ENCODE results near the gene ENGASE. TPM values are rescaled to one million over a fixed set of nuclear protein-coding genes. Genes with fewer than 3 reads are reported as not detected.

ENGASE gene
- total RNA-seq, 2 donors from 2014 or later = 50.0 to 75.9 TPM

GRCh38 chr17:79083191-79083971 lies 8.8 kb downstream of the ENGASE start:
- Histone ChIP-seq H3K9me3 (no peaks in the 10 kb centered on the region), H3K4me1 (ENCODE audit: control insufficient read depth in 1 of 2, low read depth in 2 of 2) (no peaks in the 10 kb centered on the region), H3K4me3 (no peak overlapping the region), H3K27me3 (replicated peaks; ENCODE audit: insufficient read depth) (no peaks in the 10 kb centered on the region), H3K36me3 (peaks cover 63% of the 10 kb centered on the region), H3K27ac (no peak overlapping the region)
- DNase-seq (ENCODE audit: low spot score) (no peak), ATAC-seq (ENCODE audit: insufficient number of reproducible peaks, low FRiP score, low read depth) (no peak)
- TF ChIP-seq CTCF (IDR thresholded peaks at IDR 0.05) = no peak

DNA sequence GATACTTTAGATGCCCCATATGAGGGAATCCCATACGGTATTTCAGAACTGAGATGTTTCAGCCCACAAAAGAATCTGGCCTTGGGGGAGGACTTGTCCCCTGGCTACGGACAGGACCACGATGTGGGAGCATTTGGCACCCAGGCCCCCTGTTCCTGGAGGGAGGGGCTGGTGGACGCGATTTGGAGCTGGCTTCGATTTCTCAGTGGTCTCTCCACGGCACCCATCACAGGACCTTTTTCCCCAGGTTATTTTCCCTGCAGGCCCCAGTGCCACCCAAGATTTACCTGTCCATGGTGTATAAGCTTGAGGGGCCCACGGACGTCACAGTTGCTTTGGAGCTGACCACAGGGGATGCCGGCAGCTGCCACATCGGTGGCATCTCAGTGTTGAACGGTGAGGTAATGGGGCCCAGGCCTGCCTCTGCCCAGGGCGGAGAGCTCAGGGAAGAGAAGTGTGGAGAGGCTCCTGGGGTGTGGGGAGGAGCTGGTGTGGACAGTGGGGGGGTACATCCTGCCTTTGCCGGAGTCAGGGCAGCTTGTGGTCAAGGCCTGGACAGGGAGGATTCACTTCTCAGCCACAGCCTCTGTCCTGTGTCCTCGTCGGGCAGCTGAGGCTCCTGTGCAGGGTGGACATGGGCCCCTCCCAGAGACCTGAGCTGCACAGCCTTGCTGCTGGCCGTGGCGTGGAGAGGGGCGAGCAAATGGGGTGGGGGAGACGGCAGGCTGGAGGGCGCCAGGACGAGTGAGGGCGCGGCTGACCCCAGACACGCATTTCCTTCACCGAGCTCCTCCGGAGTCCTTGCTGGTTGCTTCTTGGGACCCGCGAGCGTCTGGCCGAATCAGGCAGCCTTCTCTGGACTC lies 9.9 kb downstream of the ENGASE start:
- no peaks in the 10 kb centered on the region for H3K9me3 ChIP-seq
- no peak for TF ChIP-seq CTCF (IDR thresholded peaks at IDR 0.05)
- H3K4me1 ChIP-seq (ENCODE audit: control insufficient read depth in 1 of 2, low read depth in 2 of 2) = no peaks in the 10 kb centered on the region
- H3K27me3 ChIP-seq (replicated peaks; ENCODE audit: insufficient read depth) = no peaks in the 10 kb centered on the region
- no peak overlapping the region for H3K4me3 ChIP-seq
- ATAC-seq (ENCODE audit: insufficient number of reproducible peaks, low FRiP score, low read depth) (no peak), DNase-seq (ENCODE audit: low spot score) (no peak)
- H3K27ac ChIP-seq = no peak overlapping the region
- peaks cover 54% of the 10 kb centered on the region for H3K36me3 ChIP-seq

DNA sequence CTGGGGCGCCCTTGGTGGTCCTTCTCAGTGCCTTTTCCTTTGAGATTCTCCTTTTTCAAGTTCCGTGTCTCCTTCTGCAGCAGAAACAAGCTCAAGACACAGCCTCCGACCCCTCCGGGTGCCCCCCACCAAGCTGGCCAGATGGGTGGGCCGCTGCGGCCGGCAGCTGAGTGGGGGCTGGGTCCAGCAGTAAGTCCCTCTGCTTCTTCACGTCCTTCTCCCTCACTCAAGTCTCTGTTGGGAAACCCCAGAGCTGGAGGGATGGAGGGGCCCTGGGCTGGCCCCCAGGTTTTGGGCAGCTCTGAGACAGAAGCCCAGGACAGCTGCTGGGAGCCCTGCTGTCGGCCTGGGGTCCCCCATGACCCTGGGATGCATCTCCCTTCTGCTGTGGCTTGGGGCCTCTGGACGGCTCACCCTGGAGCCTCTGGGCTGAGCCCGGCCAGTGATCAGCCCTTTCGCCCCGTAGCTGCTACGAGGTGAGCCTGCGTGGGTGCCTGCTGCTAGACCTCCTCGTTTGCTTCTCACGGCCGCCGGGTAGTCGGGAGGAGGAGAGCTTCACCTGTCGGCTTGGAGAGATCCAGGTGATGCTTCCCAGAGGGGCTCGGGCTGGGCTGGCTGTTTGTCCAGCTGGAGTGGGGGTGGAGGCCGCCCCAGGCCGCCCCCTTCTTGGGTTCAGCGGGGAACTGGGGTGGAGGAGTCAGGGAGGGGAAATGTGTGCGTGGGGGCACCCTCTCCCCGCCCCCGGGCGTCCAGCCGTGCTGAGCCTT lies 10.7 kb downstream of the ENGASE start:
- H3K4me3 ChIP-seq = no peak overlapping the region
- no peak for TF ChIP-seq CTCF (IDR thresholded peaks at IDR 0.05)
- H3K9me3 ChIP-seq = no peaks in the 10 kb centered on the region
- no peaks in the 10 kb centered on the region for H3K27me3 ChIP-seq (replicated peaks; ENCODE audit: insufficient read depth)
- ATAC-seq (ENCODE audit: insufficient number of reproducible peaks, low FRiP score, low read depth) (no peak), DNase-seq (ENCODE audit: low spot score) (no peak)
- peaks cover 45% of the 10 kb centered on the region for H3K36me3 ChIP-seq
- no peak overlapping the region for H3K27ac ChIP-seq
- peaks cover 0 to 8% of the 10 kb centered on the region in 2 donors for H3K4me1 ChIP-seq (ENCODE audit: control insufficient read depth in 1 of 2, low read depth in 2 of 2)

GRCh38 chr17:79085921-79086551 lies 11.4 kb downstream of the ENGASE start:
- no peak for DNase-seq (ENCODE audit: low spot score)
- peaks cover 39% of the 10 kb centered on the region for H3K36me3 ChIP-seq
- no peak for ATAC-seq (ENCODE audit: insufficient number of reproducible peaks, low FRiP score, low read depth)
- no peaks in the 10 kb centered on the region for H3K9me3 ChIP-seq
- no peak overlapping the region for H3K4me3 ChIP-seq
- H3K27ac ChIP-seq = no peak overlapping the region
- TF ChIP-seq CTCF (IDR thresholded peaks at IDR 0.05) = no peak
- H3K4me1 ChIP-seq (ENCODE audit: control insufficient read depth in 1 of 2, low read depth in 2 of 2) = peaks cover 0 to 13% of the 10 kb centered on the region in 2 donors
- H3K27me3 ChIP-seq (replicated peaks; ENCODE audit: insufficient read depth) = no peaks in the 10 kb centered on the region

Data from thoracic aorta (tissue), 2 donors.